ENCODE measurements around the gene NTF4. TPM values are rescaled to one million over a fixed set of nuclear protein-coding genes. Genes with fewer than 3 reads are reported as not detected.
A peak's percentile ranks its signal among the peaks of the same experiment; 100 is the strongest.

The NTF4 gene
- total RNA-seq, 1 experiment from 2014 or later = 3.9 TPM

DNA sequence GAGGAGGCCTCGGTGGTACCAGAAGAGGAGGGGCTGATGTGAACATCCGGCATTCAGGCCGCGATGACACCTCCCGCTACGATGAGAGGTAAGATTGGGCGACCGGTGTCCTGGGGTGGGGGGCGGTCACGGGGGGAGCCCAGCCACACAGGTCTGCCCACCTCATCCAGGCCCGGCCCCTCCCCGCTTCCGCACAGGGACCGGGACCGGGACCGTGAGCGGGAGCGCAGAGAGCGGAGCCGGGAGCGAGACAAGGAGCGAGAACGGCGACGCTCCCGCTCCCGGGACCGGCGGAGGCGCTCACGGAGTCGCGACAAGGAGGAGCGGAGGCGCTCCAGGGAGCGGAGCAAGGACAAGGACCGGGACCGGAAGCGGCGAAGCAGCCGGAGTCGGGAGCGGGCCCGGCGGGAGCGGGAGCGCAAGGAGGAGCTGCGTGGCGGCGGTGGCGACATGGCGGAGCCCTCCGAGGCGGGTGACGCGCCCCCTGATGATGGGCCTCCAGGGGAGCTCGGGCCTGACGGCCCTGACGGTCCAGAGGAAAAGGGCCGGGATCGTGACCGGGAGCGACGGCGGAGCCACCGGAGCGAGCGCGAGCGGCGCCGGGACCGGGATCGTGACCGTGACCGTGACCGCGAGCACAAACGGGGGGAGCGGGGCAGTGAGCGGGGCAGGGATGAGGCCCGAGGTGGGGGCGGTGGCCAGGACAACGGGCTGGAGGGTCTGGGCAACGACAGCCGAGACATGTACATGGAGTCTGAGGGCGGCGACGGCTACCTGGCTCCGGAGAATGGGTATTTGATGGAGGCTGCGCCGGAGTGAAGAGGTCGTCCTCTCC is 43.2 kb upstream of the NTF4 start:
- Mint-ChIP-seq H3K4me1 (peaks cover 13% of the 10 kb centered on the region), H3K27ac (no peak overlapping the region), H3K9me3 (no peaks in the 10 kb centered on the region), H3K27me3 (ENCODE audit: low read depth) (no peaks in the 10 kb centered on the region), H3K36me3 (peaks cover 37% of the 10 kb centered on the region), H3K4me3 (no peak overlapping the region)
- CTCF ChIA-PET = interaction anchor here (0.5 to 4.9 kb wide), 4 partner anchors 10 to 721 kb away, joined by 3 to 24 read pairs (median 4); no protein-coding TSS in a partner anchor
- ATAC-seq (no peak), DNase-seq (ENCODE audit: low spot score) (no peak)
- TF ChIP-seq GTF2I (CRISPR knock-in tag; conservative IDR thresholded peaks at IDR 0.05) (no peak), ETV6 (CRISPR knock-in tag; IDR thresholded peaks at IDR 0.05) (no peak), CDX4 (CRISPR knock-in tag; IDR thresholded peaks at IDR 0.05; ENCODE audit: borderline replicate concordance) (no peak), ZSCAN18 (CRISPR knock-in tag; IDR thresholded peaks at IDR 0.05) (no peak), NR3C1 (CRISPR knock-in tag; conservative IDR thresholded peaks at IDR 0.05; ENCODE audit: low read depth) (no peak)
- POLR2A ChIA-PET = no interaction called here

- peak; percentile 80 for ATAC-seq
- POLR2A ChIA-PET = interaction anchor here (0.5 to 1.0 kb wide), 3 partner anchors 11 to 75 kb away, joined by 3 to 5 read pairs (median 4); no protein-coding TSS in a partner anchor
Observed at GRCh38 chr19:49106648-49107135, 42.1 kb upstream of the NTF4 start.

More at GRCh38 chr19:49106648-49107135, 42.1 kb upstream of the NTF4 start:
- peak overlapping the region; percentile 7; the same call in 1 of the 2 replicates for H3K4me3 Mint-ChIP-seq
- H3K27ac Mint-ChIP-seq = peak overlapping the region; percentile 95
- DNase-seq (ENCODE audit: low spot score) = peak; percentile 83
- H3K9me3 Mint-ChIP-seq = no peaks in the 10 kb centered on the region
- CTCF ChIA-PET = interaction anchor here (0.6 to 2.8 kb wide), 25 partner anchors 8 to 136 kb away, joined by 3 to 62 read pairs (median 6); partner anchors contain the start of genes CGB2, CGB7, GYS1 and LIN7B
- TF ChIP-seq JAZF1 (CRISPR knock-in tag; IDR thresholded peaks at IDR 0.05) (no peak), ESRRA (CRISPR knock-in tag; IDR thresholded peaks at IDR 0.05; ENCODE audit: borderline replicate concordance) (no peak), ZNF232 (CRISPR knock-in tag; IDR thresholded peaks at IDR 0.05) (no peak), ZNF317 (CRISPR knock-in tag; IDR thresholded peaks at IDR 0.05; ENCODE audit: borderline replicate concordance, low read depth) (no peak), NFYB (CRISPR knock-in tag; conservative IDR thresholded peaks at IDR 0.05; ENCODE audit: low read depth) (no peak), CTCF (IDR thresholded peaks at IDR 0.05) (peak; percentile 78)
- TF ChIP-seq, protein P1, sequence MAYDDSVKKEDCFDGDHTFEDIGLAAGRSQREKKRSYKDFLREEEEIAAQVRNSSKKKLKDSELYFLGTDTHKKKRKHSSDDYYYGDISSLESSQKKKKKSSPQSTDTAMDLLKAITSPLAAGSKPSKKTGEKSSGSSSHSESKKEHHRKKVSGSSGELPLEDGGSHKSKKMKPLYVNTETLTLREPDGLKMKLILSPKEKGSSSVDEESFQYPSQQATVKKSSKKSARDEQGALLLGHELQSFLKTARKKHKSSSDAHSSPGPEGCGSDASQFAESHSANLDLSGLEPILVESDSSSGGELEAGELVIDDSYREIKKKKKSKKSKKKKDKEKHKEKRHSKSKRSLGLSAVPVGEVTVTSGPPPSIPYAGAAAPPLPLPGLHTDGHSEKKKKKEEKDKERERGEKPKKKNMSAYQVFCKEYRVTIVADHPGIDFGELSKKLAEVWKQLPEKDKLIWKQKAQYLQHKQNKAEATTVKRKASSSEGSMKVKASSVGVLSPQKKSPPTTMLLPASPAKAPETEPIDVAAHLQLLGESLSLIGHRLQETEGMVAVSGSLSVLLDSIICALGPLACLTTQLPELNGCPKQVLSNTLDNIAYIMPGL (CRISPR knock-in tag; IDR thresholded peaks at IDR 0.05) = peak; percentile 40; the same call in 1 of the 2 replicates
- peaks cover 39% of the 10 kb centered on the region for H3K36me3 Mint-ChIP-seq
- peaks cover 13% of the 10 kb centered on the region for H3K4me1 Mint-ChIP-seq
- no peaks in the 10 kb centered on the region for H3K27me3 Mint-ChIP-seq (ENCODE audit: low read depth)
